ENCODE data around the gene COX10.

The COX10 gene

GRCh38 chr17:14205380-14205779, 136.1 kb downstream of the COX10 start:
- peaks cover 0 to 9% (median 5%) of the 10 kb centered on the region in 4 experiments for H3K4me1 ChIP-seq (ENCODE audit: control extremely low read depth in 1 of 4, control insufficient read depth in 4 of 4, insufficient read depth in 4 of 4, low read length in 3 of 4)
- 99% methylated on average over 8 of the region's 10 CpGs for WGBS (ENCODE audit: insufficient coverage)

GRCh38 chr17:14205992-14206461, 136.7 kb downstream of the COX10 start:
- H3K27me3 ChIP-seq (replicated peaks in 2 of 5; ENCODE audit: control insufficient read depth in 4 of 5, insufficient read depth in 5 of 5, low read length in 4 of 5), result no peaks in the 10 kb centered on the region
- H3K9me3 ChIP-seq (ENCODE audit: control extremely low read depth in 1 of 5, control insufficient read depth in 4 of 5, insufficient read depth in 2 of 5, low read depth in 1 of 5, low read length in 4 of 5), result no peaks in the 10 kb centered on the region
- no peak for DNase-seq
- POLR2A ChIA-PET, result no interaction called here
- H3K27ac ChIP-seq (ENCODE audit: insufficient read depth in 1 of 2, low read depth in 1 of 2, low read length in 2 of 2, poor library complexity in 1 of 2, severe bottlenecking in 2 of 2), result no peak overlapping the region
- H3K36me3 ChIP-seq (ENCODE audit: control insufficient read depth in 4 of 4, insufficient read depth in 4 of 4, low read length in 3 of 4), result peaks cover 2 to 35% (median 14%) of the 10 kb centered on the region in 4 experiments
- H3K4me3 ChIP-seq (ENCODE audit: control insufficient read depth in 1 of 7, extremely low read depth in 1 of 7, insufficient read depth in 4 of 7, low read depth in 2 of 7, low read length in 6 of 7), result no peak overlapping the region
- CTCF ChIA-PET, result interaction anchor here (1.6 kb wide), 1 partner anchor 9 kb away, joined by 3 read pairs; no protein-coding TSS in a partner anchor
- H3K4me1 ChIP-seq (ENCODE audit: control extremely low read depth in 1 of 4, control insufficient read depth in 4 of 4, insufficient read depth in 4 of 4, low read length in 3 of 4), result peaks cover 0 to 6% (median 3%) of the 10 kb centered on the region in 4 experiments
- WGBS (ENCODE audit: insufficient coverage), result 95% methylated on average over 9 of the region's 13 CpGs

More at GRCh38 chr17:14205380-14205779, 136.1 kb downstream of the COX10 start:
- Histone ChIP-seq H3K4me3 (ENCODE audit: control insufficient read depth in 1 of 7, extremely low read depth in 1 of 7, insufficient read depth in 4 of 7, low read depth in 2 of 7, low read length in 6 of 7) (no peak overlapping the region), H3K36me3 (ENCODE audit: control insufficient read depth in 4 of 4, insufficient read depth in 4 of 4, low read length in 3 of 4) (peaks cover 2 to 39% (median 14%) of the 10 kb centered on the region in 4 experiments), H3K27ac (ENCODE audit: insufficient read depth in 1 of 2, low read depth in 1 of 2, low read length in 2 of 2, poor library complexity in 1 of 2, severe bottlenecking in 2 of 2) (no peak overlapping the region), H3K9me3 (ENCODE audit: control extremely low read depth in 1 of 5, control insufficient read depth in 4 of 5, insufficient read depth in 2 of 5, low read depth in 1 of 5, low read length in 4 of 5) (no peaks in the 10 kb centered on the region), H3K27me3 (replicated peaks in 2 of 5; ENCODE audit: control insufficient read depth in 4 of 5, insufficient read depth in 5 of 5, low read length in 4 of 5) (no peaks in the 10 kb centered on the region)
- no peak for DNase-seq
- ChIA-PET POLR2A (no interaction called here), CTCF (interaction anchor here (1.6 kb wide), 1 partner anchor 10 kb away, joined by 3 read pairs; no protein-coding TSS in a partner anchor)

- H3K27me3 ChIP-seq (replicated peaks in 2 of 5; ENCODE audit: control insufficient read depth in 4 of 5, insufficient read depth in 5 of 5, low read length in 4 of 5), result no peaks in the 10 kb centered on the region
- POLR2A ChIA-PET, result no interaction called here
- H3K4me1 ChIP-seq (ENCODE audit: control extremely low read depth in 1 of 4, control insufficient read depth in 4 of 4, insufficient read depth in 4 of 4, low read length in 3 of 4), result peaks cover 0 to 4% (median 0%) of the 10 kb centered on the region in 4 experiments
- WGBS (ENCODE audit: insufficient coverage), result 98% methylated on average over 25 of the region's 29 CpGs
- H3K36me3 ChIP-seq (ENCODE audit: control insufficient read depth in 4 of 4, insufficient read depth in 4 of 4, low read length in 3 of 4), result peaks cover 2 to 42% (median 16%) of the 10 kb centered on the region in 4 experiments
- H3K27ac ChIP-seq (ENCODE audit: insufficient read depth in 1 of 2, low read depth in 1 of 2, low read length in 2 of 2, poor library complexity in 1 of 2, severe bottlenecking in 2 of 2), result no peak overlapping the region
- no peak for DNase-seq
- peaks cover 0 to 3% (median 0%) of the 10 kb centered on the region in 5 experiments for H3K9me3 ChIP-seq (ENCODE audit: control extremely low read depth in 1 of 5, control insufficient read depth in 4 of 5, insufficient read depth in 2 of 5, low read depth in 1 of 5, low read length in 4 of 5)
- CTCF ChIA-PET, result interaction anchor here (0.6 to 1.6 kb wide), 3 partner anchors 8 to 272 kb away, joined by 3 read pairs; no protein-coding TSS in a partner anchor
- H3K4me3 ChIP-seq (ENCODE audit: control insufficient read depth in 1 of 7, extremely low read depth in 1 of 7, insufficient read depth in 4 of 7, low read depth in 2 of 7, low read length in 6 of 7), result no peak overlapping the region
These were observed 137.6 kb downstream of the COX10 start for GRCh38 chr17:14206891-14207290.

- no peak overlapping the region for H3K27ac ChIP-seq (ENCODE audit: insufficient read depth in 1 of 2, low read depth in 1 of 2, low read length in 2 of 2, poor library complexity in 1 of 2, severe bottlenecking in 2 of 2)
- ChIA-PET POLR2A (no interaction called here), CTCF (interaction anchor here (1.1 kb wide), 1 partner anchor 86 kb away, joined by 3 read pairs; no protein-coding TSS in a partner anchor)
- H3K4me1 ChIP-seq (ENCODE audit: control extremely low read depth in 1 of 4, control insufficient read depth in 4 of 4, insufficient read depth in 4 of 4, low read length in 3 of 4), result peaks cover 0 to 7% (median 0%) of the 10 kb centered on the region in 4 experiments
- WGBS (ENCODE audit: insufficient coverage), result 100% methylated on average over 3 of the region's 5 CpGs
- DNase-seq, result no peak
- H3K27me3 ChIP-seq (replicated peaks in 2 of 5; ENCODE audit: control insufficient read depth in 4 of 5, insufficient read depth in 5 of 5, low read length in 4 of 5), result no peaks in the 10 kb centered on the region
- H3K36me3 ChIP-seq (ENCODE audit: control insufficient read depth in 4 of 4, insufficient read depth in 4 of 4, low read length in 3 of 4), result peaks cover 0 to 44% (median 16%) of the 10 kb centered on the region in 4 experiments
- H3K4me3 ChIP-seq (ENCODE audit: control insufficient read depth in 1 of 7, extremely low read depth in 1 of 7, insufficient read depth in 4 of 7, low read depth in 2 of 7, low read length in 6 of 7), result no peak overlapping the region
- peaks cover 0 to 4% (median 2%) of the 10 kb centered on the region in 5 experiments for H3K9me3 ChIP-seq (ENCODE audit: control extremely low read depth in 1 of 5, control insufficient read depth in 4 of 5, insufficient read depth in 2 of 5, low read depth in 1 of 5, low read length in 4 of 5)
These were observed 138.5 kb downstream of the COX10 start for GRCh38 chr17:14207791-14208190.

GRCh38 chr17:14209215-14209614, 139.9 kb downstream of the COX10 start:
- POLR2A ChIA-PET, result no interaction called here

GRCh38 chr17:14211246-14211645, 141.9 kb downstream of the COX10 start:
- POLR2A ChIA-PET, result interaction anchor here (1.2 kb wide), 1 partner anchor 86 kb away, joined by 4 read pairs; no protein-coding TSS in a partner anchor
- CTCF ChIA-PET, result interaction anchor here (1.5 kb wide), 2 partner anchors 87 to 90 kb away, joined by 4 to 7 read pairs; partner anchors contain the start of gene HS3ST3B1
- H3K36me3 ChIP-seq (ENCODE audit: control insufficient read depth in 4 of 4, insufficient read depth in 4 of 4, low read length in 3 of 4), result peaks cover 0 to 38% (median 13%) of the 10 kb centered on the region in 4 experiments

More at GRCh38 chr17:14209215-14209614, 139.9 kb downstream of the COX10 start:
- Histone ChIP-seq H3K4me3 (ENCODE audit: control insufficient read depth in 1 of 7, extremely low read depth in 1 of 7, insufficient read depth in 4 of 7, low read depth in 2 of 7, low read length in 6 of 7) (no peak overlapping the region), H3K9me3 (ENCODE audit: control extremely low read depth in 1 of 5, control insufficient read depth in 4 of 5, insufficient read depth in 2 of 5, low read depth in 1 of 5, low read length in 4 of 5) (peaks cover 0 to 4% (median 2%) of the 10 kb centered on the region in 5 experiments), H3K36me3 (ENCODE audit: control insufficient read depth in 4 of 4, insufficient read depth in 4 of 4, low read length in 3 of 4) (peaks cover 0 to 42% (median 16%) of the 10 kb centered on the region in 4 experiments), H3K27ac (ENCODE audit: insufficient read depth in 1 of 2, low read depth in 1 of 2, low read length in 2 of 2, poor library complexity in 1 of 2, severe bottlenecking in 2 of 2) (no peak overlapping the region), H3K27me3 (replicated peaks in 2 of 5; ENCODE audit: control insufficient read depth in 4 of 5, insufficient read depth in 5 of 5, low read length in 4 of 5) (no peaks in the 10 kb centered on the region), H3K4me1 (ENCODE audit: control extremely low read depth in 1 of 4, control insufficient read depth in 4 of 4, insufficient read depth in 4 of 4, low read length in 3 of 4) (peaks cover 0 to 7% (median 4%) of the 10 kb centered on the region in 4 experiments)
- peak in 1 of 3 donors; percentile 34 for DNase-seq
- CTCF ChIA-PET, result interaction anchor here (0.6 to 1.0 kb wide), 2 partner anchors 401 to 718 kb away, joined by 3 read pairs; no protein-coding TSS in a partner anchor
- 90% methylated on average over 1 of the region's 3 CpGs for WGBS (ENCODE audit: insufficient coverage)

GRCh38 chr17:14211801-14212200, 142.5 kb downstream of the COX10 start:
- CTCF ChIA-PET, result interaction anchor here (0.8 to 1.5 kb wide), 5 partner anchors 82 to 715 kb away, joined by 3 to 7 read pairs (median 4); partner anchors contain the start of gene HS3ST3B1
- Histone ChIP-seq H3K4me1 (ENCODE audit: control extremely low read depth in 1 of 4, control insufficient read depth in 4 of 4, insufficient read depth in 4 of 4, low read length in 3 of 4) (peaks cover 0 to 9% (median 5%) of the 10 kb centered on the region in 4 experiments), H3K27me3 (replicated peaks in 2 of 5; ENCODE audit: control insufficient read depth in 4 of 5, insufficient read depth in 5 of 5, low read length in 4 of 5) (no peaks in the 10 kb centered on the region), H3K4me3 (ENCODE audit: control insufficient read depth in 1 of 7, extremely low read depth in 1 of 7, insufficient read depth in 4 of 7, low read depth in 2 of 7, low read length in 6 of 7) (no peak overlapping the region), H3K9me3 (ENCODE audit: control extremely low read depth in 1 of 5, control insufficient read depth in 4 of 5, insufficient read depth in 2 of 5, low read depth in 1 of 5, low read length in 4 of 5) (peaks cover 0 to 4% (median 2%) of the 10 kb centered on the region in 5 experiments), H3K36me3 (ENCODE audit: control insufficient read depth in 4 of 4, insufficient read depth in 4 of 4, low read length in 3 of 4) (peaks cover 0 to 33% (median 10%) of the 10 kb centered on the region in 4 experiments), H3K27ac (ENCODE audit: insufficient read depth in 1 of 2, low read depth in 1 of 2, low read length in 2 of 2, poor library complexity in 1 of 2, severe bottlenecking in 2 of 2) (no peak overlapping the region)
- DNase-seq, result peak; percentile 39 to 59 (median 55)
- WGBS (ENCODE audit: insufficient coverage), result 57% methylated on average over 17 of the region's 17 CpGs
- POLR2A ChIA-PET, result interaction anchor here (1.2 kb wide), 1 partner anchor 86 kb away, joined by 4 read pairs; no protein-coding TSS in a partner anchor

More at GRCh38 chr17:14211246-14211645, 141.9 kb downstream of the COX10 start:
- peak in 1 of 3 donors; percentile 15 for DNase-seq
- Histone ChIP-seq H3K27me3 (replicated peaks in 2 of 5; ENCODE audit: control insufficient read depth in 4 of 5, insufficient read depth in 5 of 5, low read length in 4 of 5) (no peaks in the 10 kb centered on the region), H3K9me3 (ENCODE audit: control extremely low read depth in 1 of 5, control insufficient read depth in 4 of 5, insufficient read depth in 2 of 5, low read depth in 1 of 5, low read length in 4 of 5) (peaks cover 0 to 4% (median 2%) of the 10 kb centered on the region in 5 experiments), H3K27ac (ENCODE audit: insufficient read depth in 1 of 2, low read depth in 1 of 2, low read length in 2 of 2, poor library complexity in 1 of 2, severe bottlenecking in 2 of 2) (no peak overlapping the region), H3K4me1 (ENCODE audit: control extremely low read depth in 1 of 4, control insufficient read depth in 4 of 4, insufficient read depth in 4 of 4, low read length in 3 of 4) (peaks cover 0 to 9% (median 5%) of the 10 kb centered on the region in 4 experiments), H3K4me3 (ENCODE audit: control insufficient read depth in 1 of 7, extremely low read depth in 1 of 7, insufficient read depth in 4 of 7, low read depth in 2 of 7, low read length in 6 of 7) (no peak overlapping the region)
- 87% methylated on average over 4 of the region's 4 CpGs for WGBS (ENCODE audit: insufficient coverage)

All from common myeloid progenitor, CD34-positive (primary cell).